Mucosa of rectum (tissue), 2 donors: Measurements from ENCODE around the gene ACTG1.

ENCODE experiments used
- H3K27ac ChIP-seq, 2 donors: one replicate each; pipeline ENCODE4 v1.7.0; 2013; ENCODE audit warnings: inconsistent platforms in 2 of 2, low read depth in 2 of 2, low read length in 2 of 2
- H3K27me3 ChIP-seq, 2 donors: one replicate each; pipeline ENCODE4 v1.7.0; 2013; ENCODE audit warnings: low read length in 2 of 2; ENCODE audit not compliant: control insufficient read depth in 2 of 2, insufficient read depth in 2 of 2
- H3K36me3 ChIP-seq, 2 donors: one replicate each; pipeline ENCODE4 v1.7.0; 2013; ENCODE audit warnings: low read length in 2 of 2; ENCODE audit not compliant: control insufficient read depth in 2 of 2, insufficient read depth in 2 of 2
- H3K4me1 ChIP-seq, 2 donors: one replicate each; pipeline ENCODE4 v1.7.0; 2013; ENCODE audit warnings: low read length in 2 of 2, mild to moderate bottlenecking in 1 of 2; ENCODE audit not compliant: control insufficient read depth in 2 of 2, insufficient read depth in 2 of 2
- H3K4me3 ChIP-seq, 2 donors: one replicate each; pipeline ENCODE4 v1.7.0; 2013; ENCODE audit warnings: low read length in 2 of 2
- H3K9ac ChIP-seq, 2 donors: one replicate each; pipeline ENCODE4 v1.7.0; 2013; ENCODE audit warnings: low read length in 2 of 2, low read depth in 1 of 2, mild to moderate bottlenecking in 1 of 2
- H3K9me3 ChIP-seq, 2 donors: one replicate each; pipeline ENCODE4 v1.7.0; 2013; ENCODE audit warnings: low read length in 2 of 2; ENCODE audit not compliant: control insufficient read depth in 2 of 2
- donor health status: healthy.
- donor health status: Normal muscosa, but diverticular disease.

Gene ACTG1

GRCh38 chr17:81512562-81513371 is at the start of gene ACTG1:
TSS of gene ACTG1 (minus strand) at chr17:81512799. CDS start at chr17:81512354, 445 bp downstream.
- peaks cover 39 to 40% of the 10 kb centered on the region in 2 donors for H3K4me1 ChIP-seq
- no peaks in the 10 kb centered on the region for H3K27me3 ChIP-seq
- H3K4me3 ChIP-seq, result peak within 1 kb of the TSS; percentile 96 to 97
- peak within 1 kb of the TSS; percentile 100 for H3K27ac ChIP-seq
- H3K9ac ChIP-seq, result peak within 1 kb of the TSS; percentile 97 to 99
- no peaks in the 10 kb centered on the region for H3K9me3 ChIP-seq
- peaks cover 36 to 38% of the 10 kb centered on the region in 2 donors for H3K36me3 ChIP-seq

- H3K36me3 ChIP-seq, result peaks cover 50 to 73% of the 10 kb centered on the region in 2 donors
- H3K9me3 ChIP-seq, result no peaks in the 10 kb centered on the region
- H3K9ac ChIP-seq, result no peak overlapping the region
- no peak overlapping the region for H3K27ac ChIP-seq
- no peak overlapping the region for H3K4me3 ChIP-seq
- H3K4me1 ChIP-seq, result peaks cover 11 to 24% of the 10 kb centered on the region in 2 donors
- H3K27me3 ChIP-seq, result no peaks in the 10 kb centered on the region
Measured at GRCh38 chr17:81561494-81561885, 48.9 kb upstream of the ACTG1 start.

GRCh38 chr17:81558941-81559806 is 46.6 kb upstream of the ACTG1 start:
- H3K9ac ChIP-seq, result no peak overlapping the region
- peaks cover 33 to 59% of the 10 kb centered on the region in 2 donors for H3K36me3 ChIP-seq
- H3K9me3 ChIP-seq, result no peaks in the 10 kb centered on the region
- H3K27ac ChIP-seq, result no peak overlapping the region
- H3K4me1 ChIP-seq, result peaks cover 8 to 23% of the 10 kb centered on the region in 2 donors
- H3K27me3 ChIP-seq, result no peaks in the 10 kb centered on the region
- H3K4me3 ChIP-seq, result no peak overlapping the region

GRCh38 chr17:81558115-81558468 is 45.5 kb upstream of the ACTG1 start:
- Histone ChIP-seq H3K4me1 (peaks cover 19 to 34% of the 10 kb centered on the region in 2 donors), H3K9me3 (no peaks in the 10 kb centered on the region), H3K27me3 (no peaks in the 10 kb centered on the region), H3K4me3 (no peak overlapping the region), H3K36me3 (peaks cover 27 to 49% of the 10 kb centered on the region in 2 donors), H3K27ac (no peak overlapping the region), H3K9ac (no peak overlapping the region)

GRCh38 chr17:81557276-81558114 is 44.9 kb upstream of the ACTG1 start:
- no peaks in the 10 kb centered on the region for H3K27me3 ChIP-seq
- H3K9ac ChIP-seq, result no peak overlapping the region
- no peaks in the 10 kb centered on the region for H3K9me3 ChIP-seq
- peaks cover 20 to 35% of the 10 kb centered on the region in 2 donors for H3K4me1 ChIP-seq
- peaks cover 27 to 48% of the 10 kb centered on the region in 2 donors for H3K36me3 ChIP-seq
- H3K27ac ChIP-seq, result no peak overlapping the region
- no peak overlapping the region for H3K4me3 ChIP-seq

- Histone ChIP-seq H3K36me3 (peaks cover 27 to 43% of the 10 kb centered on the region in 2 donors), H3K27ac (peak overlapping the region in 1 of 2 donors; percentile 45)
Measured at GRCh38 chr17:81556863-81557262, 44.3 kb upstream of the ACTG1 start.

GRCh38 chr17:81556175-81556691 is 43.6 kb upstream of the ACTG1 start:
- H3K27me3 ChIP-seq, result no peaks in the 10 kb centered on the region
- peak overlapping the region in 1 of 2 donors; percentile 45 for H3K27ac ChIP-seq
- peak overlapping the region in 1 of 2 donors; percentile 6 for H3K9ac ChIP-seq
- H3K4me1 ChIP-seq, result peaks cover 23 to 38% of the 10 kb centered on the region in 2 donors
- H3K36me3 ChIP-seq, result peaks cover 27 to 39% of the 10 kb centered on the region in 2 donors
- H3K4me3 ChIP-seq, result no peak overlapping the region
- no peaks in the 10 kb centered on the region for H3K9me3 ChIP-seq

More at GRCh38 chr17:81556863-81557262, 44.3 kb upstream of the ACTG1 start:
- Histone ChIP-seq H3K4me3 (no peak overlapping the region), H3K9me3 (no peaks in the 10 kb centered on the region), H3K9ac (peak overlapping the region in 1 of 2 donors; percentile 6), H3K4me1 (peaks cover 20 to 35% of the 10 kb centered on the region in 2 donors), H3K27me3 (no peaks in the 10 kb centered on the region)

GRCh38 chr17:81553616-81554181 is 41.1 kb upstream of the ACTG1 start:
- Histone ChIP-seq H3K27me3 (no peaks in the 10 kb centered on the region), H3K9me3 (no peaks in the 10 kb centered on the region), H3K9ac (peak overlapping the region; percentile 47 to 72), H3K4me1 (peaks cover 28 to 40% of the 10 kb centered on the region in 2 donors), H3K36me3 (peaks cover 12 to 31% of the 10 kb centered on the region in 2 donors), H3K4me3 (peak overlapping the region; percentile 90 to 91), H3K27ac (peak overlapping the region; percentile 5 to 91)

GRCh38 chr17:81553018-81553615 is 40.5 kb upstream of the ACTG1 start:
- peaks cover 28 to 40% of the 10 kb centered on the region in 2 donors for H3K4me1 ChIP-seq
- peak overlapping the region; percentile 83 to 91 for H3K27ac ChIP-seq
- H3K36me3 ChIP-seq, result peaks cover 8 to 28% of the 10 kb centered on the region in 2 donors

More at GRCh38 chr17:81553018-81553615, 40.5 kb upstream of the ACTG1 start:
- Histone ChIP-seq H3K9me3 (no peaks in the 10 kb centered on the region), H3K4me3 (peak overlapping the region; percentile 90 to 91), H3K27me3 (no peaks in the 10 kb centered on the region), H3K9ac (peak overlapping the region; percentile 72 to 75)
